Smooth muscle cell (in vitro differentiated cells): ENCODE data around the gene MAPKBP1. TPM values are rescaled to one million over a fixed set of nuclear protein-coding genes. Genes with fewer than 3 reads are reported as not detected.

Source experiments
- DNase-seq: peaks from one replicate; lab custom pipeline; 2025; ENCODE audit not compliant: unreplicated experiment; lab: John Stamatoyannopoulos, UW
- H2AFZ ChIP-seq: fragments of 200-600 bp; sonication (generic); 2 replicates; pipeline ENCODE4 v1.6.0; 2016; ENCODE audit warnings: antibody characterized with exemption, low read depth, mild to moderate bottlenecking
- H3F3A ChIP-seq: fragments of 200-600 bp; sonication (generic); 2 replicates; pipeline ENCODE4 v1.6.0; 2017; ENCODE audit warnings: antibody characterized with exemption, low read depth
- H3K27ac ChIP-seq: fragments of 200-600 bp; sonication (generic); 2 replicates; pipeline ENCODE4 v1.5.1; 2016; ENCODE audit warnings: low read depth, mild to moderate bottlenecking
- H3K27me3 ChIP-seq: fragments of 200-600 bp; sonication (generic); 2 replicates; pipeline ENCODE4 v1.6.1; 2016; ENCODE audit warnings: low read depth, mild to moderate bottlenecking
- H3K36me3 ChIP-seq: fragments of 200-600 bp; sonication (generic); 2 replicates; pipeline ENCODE4 v1.5.1; 2016; ENCODE audit warnings: low read depth
- H3K4me1 ChIP-seq: fragments of 200-600 bp; sonication (generic); 2 replicates; pipeline ENCODE4 v1.5.1; 2016; ENCODE audit warnings: low read depth
- H3K4me2 ChIP-seq: fragments of 200-600 bp; sonication (generic); 2 replicates; pipeline ENCODE4 v1.6.0; 2016; ENCODE audit warnings: mild to moderate bottlenecking
- H3K4me3 ChIP-seq: fragments of 200-600 bp; sonication (generic); 2 replicates; pipeline ENCODE4 v1.5.1; 2016; ENCODE audit warnings: mild to moderate bottlenecking
- H3K79me2 ChIP-seq: fragments of 200-600 bp; sonication (generic); 2 replicates; pipeline ENCODE4 v1.6.0; 2016; ENCODE audit warnings: low read depth, mild to moderate bottlenecking
- H3K9ac ChIP-seq: fragments of 200-600 bp; sonication (generic); 2 replicates; pipeline ENCODE4 v1.6.0; 2016; ENCODE audit warnings: low read depth
- H3K9me3 ChIP-seq: fragments of 200-600 bp; sonication (generic); replicated peaks from 2 replicates; pipeline ENCODE4 v1.5.1; 2016; ENCODE audit warnings: low read depth
- H4K20me1 ChIP-seq: fragments of 200-600 bp; sonication (generic); 2 replicates; pipeline ENCODE4 v1.6.0; 2016; ENCODE audit warnings: low read depth
- CTCF ChIP-seq: fragments of 200-600 bp; sonication (generic); IDR thresholded peaks from 2 replicates; pipeline ENCODE4 v1.5.1; 2017; ENCODE audit warnings: borderline replicate concordance, mild to moderate bottlenecking, antibody characterized with exemption; ENCODE audit not compliant: insufficient read depth, poor library complexity, severe bottlenecking
- WGBS: methylation state at CpG from one replicate; pipeline ENCODE4 v1.1.7; 2016; ENCODE audit warnings: low lambda C conversion rate; 5-methylcytosine and 5-hydroxymethylcytosine counted together
- polyA plus RNA-seq: library from polyadenylated mRNA; unstranded; fragments of >200 nt; fragmentation: Nextera tagmentation; extraction: Ambion mirVana; gene quantifications from 2 replicates; pipeline ENCODE4 v1.2.1, GENCODE V29; 2016
- total RNA-seq: library from RNA; depleted of rRNA; stranded (reverse); fragments of >200 nt; gene quantifications from 2 replicates; pipeline ENCODE4 v1.2.3, GENCODE V29; 2014

Gene MAPKBP1
- total and polyA plus RNA-seq, 2 experiments from 2014 or later, result 6.6 to 10.7 TPM

GRCh38 chr15:41809121-41809520 is 34.8 kb downstream of the MAPKBP1 start:
- Histone ChIP-seq H3F3A (no peaks in the 10 kb centered on the region), H3K27me3 (no peaks in the 10 kb centered on the region), H3K36me3 (no peaks in the 10 kb centered on the region), H3K4me2 (no peak overlapping the region), H3K9ac (no peak overlapping the region), H3K9me3 (no peaks in the 10 kb centered on the region), H3K4me3 (no peak overlapping the region), H2AFZ (no peak overlapping the region), H3K27ac (no peak overlapping the region), H3K79me2 (peaks cover 6% of the 10 kb centered on the region), H4K20me1 (peaks cover 21% of the 10 kb centered on the region), H3K4me1 (no peaks in the 10 kb centered on the region)
- no peak for TF ChIP-seq CTCF
- no peak for DNase-seq
- WGBS, result 61% methylated on average over 2 of the region's 2 CpGs

GRCh38 chr15:41809526-41810220 is 35.4 kb downstream of the MAPKBP1 start:
- Histone ChIP-seq H3K4me1 (no peaks in the 10 kb centered on the region), H3K9ac (no peak overlapping the region), H2AFZ (no peak overlapping the region), H3K27ac (no peak overlapping the region), H3K27me3 (no peaks in the 10 kb centered on the region), H3F3A (no peaks in the 10 kb centered on the region), H3K79me2 (peaks cover 6% of the 10 kb centered on the region), H3K4me2 (no peak overlapping the region), H4K20me1 (peaks cover 21% of the 10 kb centered on the region), H3K9me3 (no peaks in the 10 kb centered on the region), H3K36me3 (no peaks in the 10 kb centered on the region), H3K4me3 (no peak overlapping the region)
- 90% methylated on average over 12 of the region's 12 CpGs for WGBS
- no peak for TF ChIP-seq CTCF
- DNase-seq, result no peak

GRCh38 chr15:41810651-41811431 is 36.6 kb downstream of the MAPKBP1 start:
- no peaks in the 10 kb centered on the region for H3K27me3 ChIP-seq
- no peak for TF ChIP-seq CTCF
- no peak overlapping the region for H2AFZ ChIP-seq
- peaks cover 6% of the 10 kb centered on the region for H3K79me2 ChIP-seq
- H3K4me1 ChIP-seq, result no peaks in the 10 kb centered on the region
- H3K36me3 ChIP-seq, result peaks cover 1% of the 10 kb centered on the region
- no peaks in the 10 kb centered on the region for H3K9me3 ChIP-seq
- 90% methylated on average over 5 of the region's 5 CpGs for WGBS
- H4K20me1 ChIP-seq, result peaks cover 21% of the 10 kb centered on the region
- H3K4me2 ChIP-seq, result no peak overlapping the region
- H3F3A ChIP-seq, result no peaks in the 10 kb centered on the region
- no peak overlapping the region for H3K27ac ChIP-seq
- DNase-seq, result no peak
- no peak overlapping the region for H3K9ac ChIP-seq
- no peak overlapping the region for H3K4me3 ChIP-seq
